Measurements from ENCODE around the gene POFUT1. TPM values are rescaled to one million over a fixed set of nuclear protein-coding genes. Genes with fewer than 3 reads are reported as not detected.
A peak's percentile ranks its signal among the peaks of the same experiment; 100 is the strongest.
"Not testable (repeated sequence)": the region's sequence is repeated elsewhere in the genome, so short reads cannot be mapped to it uniquely, and the experiment has no call there.

Gene POFUT1
- 10 to 100 TPM; 64.0 to 65.7 TPM for total RNA-seq

DNA sequence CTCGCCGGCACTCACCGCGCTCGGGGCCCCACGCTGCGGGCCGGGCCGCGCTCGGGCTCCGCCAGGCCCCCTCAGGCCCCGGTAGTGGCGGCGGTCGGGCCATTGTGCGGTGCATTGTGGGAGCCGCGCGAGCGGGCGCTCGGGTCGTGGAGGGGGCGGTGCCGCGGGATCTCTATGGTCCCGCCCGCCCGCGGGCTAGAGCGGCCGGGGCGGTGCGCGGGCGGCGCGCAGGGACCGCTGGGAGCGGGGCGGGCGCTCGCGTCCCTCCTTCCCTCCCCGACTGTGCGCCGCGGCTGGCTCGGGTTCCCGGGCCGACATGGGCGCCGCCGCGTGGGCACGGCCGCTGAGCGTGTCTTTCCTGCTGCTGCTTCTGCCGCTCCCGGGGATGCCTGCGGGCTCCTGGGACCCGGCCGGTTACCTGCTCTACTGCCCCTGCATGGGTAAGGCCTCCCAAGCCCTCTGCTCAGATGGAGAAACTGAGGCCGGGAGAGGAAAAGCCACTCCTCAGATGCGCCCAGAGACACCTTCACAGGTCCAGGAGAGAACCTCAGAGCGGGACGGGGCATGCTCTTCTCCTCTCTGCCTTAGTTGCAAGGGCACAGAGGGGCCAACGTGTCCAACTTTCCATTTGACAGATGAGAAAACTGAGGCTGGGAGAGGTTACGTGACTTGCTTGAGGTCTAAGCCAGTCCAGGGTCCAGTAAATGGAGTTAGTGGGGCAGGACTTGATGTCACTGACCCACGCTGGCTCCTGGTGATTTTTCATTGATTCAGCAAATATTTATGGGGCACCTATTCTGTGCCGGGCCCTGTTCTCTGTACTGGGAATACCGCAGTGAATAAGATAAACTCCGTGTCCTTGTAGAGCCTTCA, at the start of gene POFUT1, which contains the start of gene PLAGL2:
TSS of gene POFUT1 (plus strand) at position 255 of the 873 bp plus-strand sequence. CDS start at position 317, 62 bp downstream.
TSS of gene PLAGL2 (minus strand) at position 118 of the 873 bp plus-strand sequence. CDS start 5,565 bp downstream, outside the sequence.
- Mint-ChIP-seq H3K27me3 (no peaks in the 10 kb centered on the region), H3K27ac (peak within 1 kb of the TSS; percentile 98), H3K4me1 (peaks cover 58% of the 10 kb centered on the region), H3K36me3 (peaks cover 81% of the 10 kb centered on the region), H3K4me3 (peak within 1 kb of the TSS; percentile 100), H3K9me3 (no peaks in the 10 kb centered on the region)
- peak; percentile 96 for DNase-seq

GRCh38 chr20:32158351-32158750, 49.3 kb upstream of the POFUT1 start:
- peaks cover 9% of the 10 kb centered on the region for H3K4me1 Mint-ChIP-seq
- peak overlapping the region; percentile 25 for H3K27ac Mint-ChIP-seq
- H3K27me3 Mint-ChIP-seq = no peaks in the 10 kb centered on the region
- peaks cover 22% of the 10 kb centered on the region for H3K36me3 Mint-ChIP-seq
- H3K4me3 Mint-ChIP-seq = no peak overlapping the region
- H3K9me3 Mint-ChIP-seq = no peaks in the 10 kb centered on the region
- DNase-seq = no peak

GRCh38 chr20:32158943-32159660, 48.6 kb upstream of the POFUT1 start:
- peak overlapping the region; percentile 31 for H3K27ac Mint-ChIP-seq
- no peak for DNase-seq
- peaks cover 9% of the 10 kb centered on the region for H3K4me1 Mint-ChIP-seq
- H3K36me3 Mint-ChIP-seq = peaks cover 19% of the 10 kb centered on the region
- H3K27me3 Mint-ChIP-seq = no peaks in the 10 kb centered on the region
- H3K4me3 Mint-ChIP-seq = no peak overlapping the region
- H3K9me3 Mint-ChIP-seq = no peaks in the 10 kb centered on the region

- Mint-ChIP-seq H3K36me3 (peaks cover 17% of the 10 kb centered on the region), H3K9me3 (no peaks in the 10 kb centered on the region), H3K4me3 (no peak overlapping the region), H3K4me1 (peaks cover 9% of the 10 kb centered on the region), H3K27ac (no peak overlapping the region), H3K27me3 (no peaks in the 10 kb centered on the region)
- DNase-seq = no peak
Observed at GRCh38 chr20:32159766-32160221, 47.9 kb upstream of the POFUT1 start.

DNA sequence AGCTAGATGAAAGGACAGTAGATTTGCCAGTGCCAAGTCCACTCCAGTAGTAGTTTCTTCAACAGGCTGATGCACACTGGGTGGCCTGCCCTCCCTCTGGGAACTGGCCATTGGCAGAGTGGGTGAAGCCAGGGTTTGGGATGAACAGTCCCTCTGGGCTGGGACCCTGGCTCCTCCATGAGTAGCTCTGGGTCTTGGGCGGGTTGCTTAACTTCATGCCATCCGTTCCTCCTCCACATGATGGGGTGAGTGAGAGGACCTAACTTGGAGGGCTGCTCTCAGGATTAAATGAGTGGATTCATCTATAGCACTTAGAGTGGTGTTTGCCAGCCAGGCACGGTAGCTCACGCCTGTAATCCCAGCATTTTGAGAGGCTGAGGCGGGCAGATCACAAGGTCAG, 47.3 kb upstream of the POFUT1 start:
- no peaks in the 10 kb centered on the region for H3K27me3 Mint-ChIP-seq
- H3K36me3 Mint-ChIP-seq = peaks cover 20% of the 10 kb centered on the region
- DNase-seq = no peak
- H3K27ac Mint-ChIP-seq = no peak overlapping the region
- H3K4me1 Mint-ChIP-seq = peaks cover 7% of the 10 kb centered on the region
- no peak overlapping the region for H3K4me3 Mint-ChIP-seq
- no peaks in the 10 kb centered on the region for H3K9me3 Mint-ChIP-seq

DNA sequence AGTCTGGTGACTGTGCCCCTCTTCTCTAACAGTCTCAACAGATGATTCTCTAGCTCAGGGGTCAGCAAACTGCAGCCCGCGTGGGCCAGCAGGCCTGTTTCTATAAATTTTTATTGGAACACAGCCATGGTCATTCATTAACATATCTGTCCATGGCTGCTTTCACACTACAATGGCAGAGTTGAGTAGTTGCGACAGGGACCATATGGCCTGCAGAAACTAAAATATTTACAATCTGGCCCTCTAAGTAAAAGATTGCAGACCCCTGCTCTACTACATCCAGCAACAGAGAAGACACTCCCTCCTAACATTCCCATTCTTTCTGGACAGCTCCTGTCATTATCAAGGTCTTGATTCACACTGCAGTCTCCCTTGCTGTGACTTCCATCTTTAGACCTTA, 45.3 kb upstream of the POFUT1 start:
- H3K9me3 Mint-ChIP-seq = no peaks in the 10 kb centered on the region
- peaks cover 5% of the 10 kb centered on the region for H3K4me1 Mint-ChIP-seq
- no peaks in the 10 kb centered on the region for H3K27me3 Mint-ChIP-seq
- no peak overlapping the region for H3K27ac Mint-ChIP-seq
- H3K36me3 Mint-ChIP-seq = peaks cover 26% of the 10 kb centered on the region
- no peak for DNase-seq
- no peak overlapping the region for H3K4me3 Mint-ChIP-seq

GRCh38 chr20:32163951-32164350, 43.7 kb upstream of the POFUT1 start:
- H3K9me3 Mint-ChIP-seq = no peaks in the 10 kb centered on the region
- no peaks in the 10 kb centered on the region for H3K27me3 Mint-ChIP-seq
- H3K4me1 Mint-ChIP-seq = peaks cover 2% of the 10 kb centered on the region
- no peak for DNase-seq
- peaks cover 21% of the 10 kb centered on the region for H3K36me3 Mint-ChIP-seq
- H3K27ac Mint-ChIP-seq = no peak overlapping the region
- H3K4me3 Mint-ChIP-seq = no peak overlapping the region

DNA sequence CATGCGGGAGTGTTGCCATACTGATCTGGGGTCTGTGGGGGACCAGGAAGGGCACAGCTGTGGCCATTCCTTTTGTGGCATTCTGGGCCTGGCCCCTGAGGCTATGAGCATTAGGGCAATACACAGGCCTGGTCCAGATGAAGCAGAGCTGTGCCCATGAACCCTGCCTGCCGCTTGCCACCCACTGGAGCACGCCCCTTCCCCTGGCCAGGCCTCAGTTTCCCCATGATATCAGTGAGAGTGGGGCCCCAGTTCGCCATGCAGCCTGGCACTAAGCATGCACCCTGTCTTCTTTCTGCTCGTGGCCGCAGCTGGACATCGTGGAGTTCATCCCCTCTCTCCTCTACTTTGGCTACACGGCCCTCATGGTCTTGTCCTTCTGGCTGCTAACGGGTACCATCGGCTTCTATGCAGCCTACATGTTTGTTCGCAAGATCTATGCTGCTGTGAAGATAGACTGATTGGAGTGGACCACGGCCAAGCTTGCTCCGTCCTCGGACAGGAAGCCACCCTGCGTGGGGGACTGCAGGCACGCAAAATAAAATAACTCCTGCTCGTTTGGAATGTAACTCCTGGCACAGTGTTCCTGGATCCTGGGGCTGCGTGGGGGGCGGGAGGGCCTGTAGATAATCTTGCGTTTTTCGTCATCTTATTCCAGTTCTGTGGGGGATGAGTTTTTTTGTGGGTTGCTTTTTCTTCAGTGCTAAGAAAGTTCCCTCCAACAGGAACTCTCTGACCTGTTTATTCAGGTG, 42.5 kb upstream of the POFUT1 start:
- Mint-ChIP-seq H3K27ac (no peak overlapping the region), H3K4me1 (no peaks in the 10 kb centered on the region), H3K4me3 (no peak overlapping the region), H3K36me3 (peaks cover 17% of the 10 kb centered on the region), H3K27me3 (no peaks in the 10 kb centered on the region), H3K9me3 (no peaks in the 10 kb centered on the region)
- DNase-seq = no peak

GRCh38 chr20:32165836-32166545, 41.7 kb upstream of the POFUT1 start:
- peaks cover 17% of the 10 kb centered on the region for H3K36me3 Mint-ChIP-seq
- H3K27me3 Mint-ChIP-seq = no peaks in the 10 kb centered on the region
- no peaks in the 10 kb centered on the region for H3K9me3 Mint-ChIP-seq
- no peak overlapping the region for H3K4me3 Mint-ChIP-seq
- H3K27ac Mint-ChIP-seq = no peak overlapping the region
- DNase-seq = no peak
- H3K4me1 Mint-ChIP-seq = no peaks in the 10 kb centered on the region

GRCh38 chr20:32167552-32167951, 40.1 kb upstream of the POFUT1 start:
- Mint-ChIP-seq H3K27me3 (no peaks in the 10 kb centered on the region), H3K9me3 (no peaks in the 10 kb centered on the region), H3K4me1 (no peaks in the 10 kb centered on the region), H3K27ac (no peak overlapping the region), H3K4me3 (no peak overlapping the region), H3K36me3 (peaks cover 16% of the 10 kb centered on the region)
- DNase-seq = no peak

GRCh38 chr20:32168184-32168910, 39.3 kb upstream of the POFUT1 start:
- no peaks in the 10 kb centered on the region for H3K4me1 Mint-ChIP-seq
- H3K4me3 Mint-ChIP-seq = no peak overlapping the region
- H3K27me3 Mint-ChIP-seq = no peaks in the 10 kb centered on the region
- H3K27ac Mint-ChIP-seq = no peak overlapping the region
- peaks cover 13% of the 10 kb centered on the region for H3K36me3 Mint-ChIP-seq
- H3K9me3 Mint-ChIP-seq = no peaks in the 10 kb centered on the region
- no peak for DNase-seq

DNA sequence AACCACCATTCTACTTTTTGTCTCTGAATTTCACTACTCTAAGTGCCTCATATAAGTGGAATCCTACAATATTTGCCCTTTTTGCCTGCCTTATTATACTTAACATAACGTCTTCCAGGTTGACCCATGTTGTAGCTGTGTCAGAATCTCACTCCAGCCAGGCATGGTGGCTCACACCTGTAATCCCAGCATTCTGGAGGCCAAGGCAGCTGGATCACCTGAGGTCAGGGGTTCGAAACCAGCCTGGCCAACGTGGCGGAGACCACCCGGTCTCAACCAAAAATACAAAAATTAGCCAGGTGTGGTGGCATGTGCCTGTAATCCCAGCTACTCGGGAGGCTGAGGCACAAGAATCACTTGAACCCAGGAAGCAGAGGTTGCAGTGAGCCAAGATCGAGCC, 30.0 kb upstream of the POFUT1 start:
- H3K36me3 Mint-ChIP-seq, H3K27ac Mint-ChIP-seq, H3K27me3 Mint-ChIP-seq, H3K9me3 Mint-ChIP-seq, H3K4me3 Mint-ChIP-seq, H3K4me1 Mint-ChIP-seq, DNase-seq: not testable (repeated sequence)

- Mint-ChIP-seq H3K27me3 (no peaks in the 10 kb centered on the region), H3K4me3 (no peak overlapping the region), H3K9me3 (no peaks in the 10 kb centered on the region), H3K27ac (no peak overlapping the region), H3K36me3 (no peaks in the 10 kb centered on the region), H3K4me1 (peaks cover 3% of the 10 kb centered on the region)
- DNase-seq = no peak
Observed at GRCh38 chr20:32179515-32179914, 28.2 kb upstream of the POFUT1 start.

DNA sequence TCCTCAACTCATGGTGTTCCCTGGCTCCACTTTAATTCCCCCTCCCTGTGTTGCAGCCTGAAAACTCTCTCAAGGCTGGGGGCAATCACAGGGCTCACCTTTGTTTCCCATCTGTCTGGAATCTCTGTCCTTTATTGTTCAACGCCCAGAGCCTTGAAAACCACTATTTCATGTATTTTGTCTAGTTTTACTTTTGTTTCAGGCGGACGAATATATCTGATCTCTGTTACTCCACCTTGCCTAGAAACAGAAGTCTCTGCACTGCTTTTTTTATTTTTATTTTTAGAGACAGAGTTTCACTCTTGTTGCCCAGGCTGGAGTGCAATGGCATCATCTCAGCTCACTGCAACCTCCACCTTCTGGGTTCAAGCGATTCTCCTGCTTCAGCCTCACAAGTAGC, 27.7 kb upstream of the POFUT1 start:
- no peaks in the 10 kb centered on the region for H3K9me3 Mint-ChIP-seq
- no peak for DNase-seq
- H3K27me3 Mint-ChIP-seq = no peaks in the 10 kb centered on the region
- H3K4me3 Mint-ChIP-seq = no peak overlapping the region
- H3K36me3 Mint-ChIP-seq = no peaks in the 10 kb centered on the region
- H3K4me1 Mint-ChIP-seq = peaks cover 3% of the 10 kb centered on the region
- H3K27ac Mint-ChIP-seq = no peak overlapping the region

Data from activated naive CD8-positive, alpha-beta T cell treated with anti-CD3 and anti-CD28 coated beads for 36 hours (primary cell).